Activated naive CD8-positive, alpha-beta T cell (primary cell): ENCODE measurements around the gene TBX5.

Experiments used
- H3K27ac Mint-ChIP-seq: one replicate; pipeline ENCODE4 v1.8.0; 2021; ENCODE audit warnings: mixed read lengths
- H3K27me3 Mint-ChIP-seq: one replicate; pipeline ENCODE4 v1.8.0; 2021; ENCODE audit warnings: mixed read lengths
- H3K36me3 Mint-ChIP-seq: one replicate; pipeline ENCODE4 v1.8.0; 2021; ENCODE audit warnings: mixed read lengths
- H3K4me1 Mint-ChIP-seq: one replicate; pipeline ENCODE4 v1.8.0; 2021; ENCODE audit warnings: low read depth, mixed read lengths
- H3K4me3 Mint-ChIP-seq: one replicate; pipeline ENCODE4 v1.8.0; 2021; ENCODE audit warnings: mild to moderate bottlenecking, mixed read lengths
- H3K9me3 Mint-ChIP-seq: one replicate; pipeline ENCODE4 v1.8.0; 2021; ENCODE audit warnings: low read depth, mixed read lengths

The TBX5 gene

GRCh38 chr12:114440270-114441038 is 34.5 kb upstream of the TBX5 start:
- peaks cover 50% of the 10 kb centered on the region for H3K27me3 Mint-ChIP-seq
- H3K9me3 Mint-ChIP-seq = no peaks in the 10 kb centered on the region
- no peaks in the 10 kb centered on the region for H3K36me3 Mint-ChIP-seq
- H3K4me1 Mint-ChIP-seq = no peaks in the 10 kb centered on the region
- no peak overlapping the region for H3K27ac Mint-ChIP-seq
- H3K4me3 Mint-ChIP-seq = no peak overlapping the region

GRCh38 chr12:114439817-114440216 is 33.9 kb upstream of the TBX5 start:
- Mint-ChIP-seq H3K27me3 (peaks cover 49% of the 10 kb centered on the region), H3K27ac (no peak overlapping the region), H3K9me3 (no peaks in the 10 kb centered on the region), H3K36me3 (no peaks in the 10 kb centered on the region), H3K4me3 (no peak overlapping the region), H3K4me1 (no peaks in the 10 kb centered on the region)

GRCh38 chr12:114439261-114439683 is 33.3 kb upstream of the TBX5 start:
- Mint-ChIP-seq H3K27me3 (peaks cover 48% of the 10 kb centered on the region), H3K27ac (no peak overlapping the region)

GRCh38 chr12:114438635-114439256 is 32.8 kb upstream of the TBX5 start:
- no peak overlapping the region for H3K4me3 Mint-ChIP-seq
- H3K36me3 Mint-ChIP-seq = no peaks in the 10 kb centered on the region
- H3K27me3 Mint-ChIP-seq = peaks cover 47% of the 10 kb centered on the region
- no peaks in the 10 kb centered on the region for H3K9me3 Mint-ChIP-seq
- H3K27ac Mint-ChIP-seq = no peak overlapping the region
- no peaks in the 10 kb centered on the region for H3K4me1 Mint-ChIP-seq

More at GRCh38 chr12:114439261-114439683, 33.3 kb upstream of the TBX5 start:
- Mint-ChIP-seq H3K4me1 (no peaks in the 10 kb centered on the region), H3K9me3 (no peaks in the 10 kb centered on the region), H3K4me3 (no peak overlapping the region), H3K36me3 (no peaks in the 10 kb centered on the region)

- Mint-ChIP-seq H3K27me3 (peaks cover 25% of the 10 kb centered on the region), H3K9me3 (no peaks in the 10 kb centered on the region), H3K4me3 (no peak overlapping the region), H3K36me3 (no peaks in the 10 kb centered on the region), H3K4me1 (no peaks in the 10 kb centered on the region), H3K27ac (no peak overlapping the region)
Measured at GRCh38 chr12:114434341-114434740, 28.4 kb upstream of the TBX5 start.

GRCh38 chr12:114431902-114432301 is 26.0 kb upstream of the TBX5 start:
- Mint-ChIP-seq H3K9me3 (no peaks in the 10 kb centered on the region), H3K27ac (no peak overlapping the region), H3K27me3 (peaks cover 16% of the 10 kb centered on the region), H3K36me3 (no peaks in the 10 kb centered on the region), H3K4me1 (no peaks in the 10 kb centered on the region), H3K4me3 (no peak overlapping the region)

- no peak overlapping the region for H3K27ac Mint-ChIP-seq
- H3K27me3 Mint-ChIP-seq = peaks cover 11% of the 10 kb centered on the region
- no peaks in the 10 kb centered on the region for H3K4me1 Mint-ChIP-seq
- no peaks in the 10 kb centered on the region for H3K36me3 Mint-ChIP-seq
- H3K4me3 Mint-ChIP-seq = no peak overlapping the region
- H3K9me3 Mint-ChIP-seq = no peaks in the 10 kb centered on the region
Measured at GRCh38 chr12:114430306-114430705, 24.4 kb upstream of the TBX5 start.

GRCh38 chr12:114425031-114425626 is 19.2 kb upstream of the TBX5 start:
- H3K36me3 Mint-ChIP-seq = no peaks in the 10 kb centered on the region
- no peak overlapping the region for H3K4me3 Mint-ChIP-seq
- no peak overlapping the region for H3K27ac Mint-ChIP-seq
- peaks cover 18% of the 10 kb centered on the region for H3K27me3 Mint-ChIP-seq
- H3K9me3 Mint-ChIP-seq = peaks cover 4% of the 10 kb centered on the region
- no peaks in the 10 kb centered on the region for H3K4me1 Mint-ChIP-seq

- Mint-ChIP-seq H3K36me3 (no peaks in the 10 kb centered on the region), H3K4me1 (no peaks in the 10 kb centered on the region), H3K27ac (no peak overlapping the region), H3K27me3 (peaks cover 30% of the 10 kb centered on the region), H3K4me3 (no peak overlapping the region), H3K9me3 (peaks cover 4% of the 10 kb centered on the region)
Measured at GRCh38 chr12:114420944-114421335, 15.0 kb upstream of the TBX5 start.

GRCh38 chr12:114420182-114420943 is 14.4 kb upstream of the TBX5 start:
- no peaks in the 10 kb centered on the region for H3K4me1 Mint-ChIP-seq

GRCh38 chr12:114416028-114416427 is 10.1 kb upstream of the TBX5 start:
- H3K27me3 Mint-ChIP-seq = peaks cover 43% of the 10 kb centered on the region
- H3K4me1 Mint-ChIP-seq = no peaks in the 10 kb centered on the region
- H3K4me3 Mint-ChIP-seq = no peak overlapping the region
- H3K27ac Mint-ChIP-seq = no peak overlapping the region
- no peaks in the 10 kb centered on the region for H3K9me3 Mint-ChIP-seq
- H3K36me3 Mint-ChIP-seq = no peaks in the 10 kb centered on the region

More at GRCh38 chr12:114420182-114420943, 14.4 kb upstream of the TBX5 start:
- H3K27ac Mint-ChIP-seq = no peak overlapping the region
- no peak overlapping the region for H3K4me3 Mint-ChIP-seq
- H3K36me3 Mint-ChIP-seq = no peaks in the 10 kb centered on the region
- H3K27me3 Mint-ChIP-seq = peaks cover 32% of the 10 kb centered on the region
- H3K9me3 Mint-ChIP-seq = peaks cover 4% of the 10 kb centered on the region

- peaks cover 44% of the 10 kb centered on the region for H3K27me3 Mint-ChIP-seq
- H3K9me3 Mint-ChIP-seq = no peaks in the 10 kb centered on the region
- H3K36me3 Mint-ChIP-seq = no peaks in the 10 kb centered on the region
- H3K4me3 Mint-ChIP-seq = no peak overlapping the region
- H3K27ac Mint-ChIP-seq = no peak overlapping the region
- H3K4me1 Mint-ChIP-seq = no peaks in the 10 kb centered on the region
Measured at GRCh38 chr12:114415525-114415868, 9.6 kb upstream of the TBX5 start.

GRCh38 chr12:114414866-114415524 is 9.1 kb upstream of the TBX5 start:
- no peak overlapping the region for H3K27ac Mint-ChIP-seq
- peaks cover 48% of the 10 kb centered on the region for H3K27me3 Mint-ChIP-seq
- no peak overlapping the region for H3K4me3 Mint-ChIP-seq
- no peaks in the 10 kb centered on the region for H3K9me3 Mint-ChIP-seq
- H3K4me1 Mint-ChIP-seq = peaks cover under 1% of the 10 kb centered on the region
- no peaks in the 10 kb centered on the region for H3K36me3 Mint-ChIP-seq

- Mint-ChIP-seq H3K4me3 (no peak overlapping the region), H3K4me1 (peaks cover 5% of the 10 kb centered on the region), H3K9me3 (no peaks in the 10 kb centered on the region), H3K27me3 (peaks cover 52% of the 10 kb centered on the region), H3K36me3 (no peaks in the 10 kb centered on the region), H3K27ac (no peak overlapping the region)
Measured at GRCh38 chr12:114414031-114414865, 8.3 kb upstream of the TBX5 start.
